GM19468 (cell line): ENCODE measurements around the gene RSF1.
"Not testable (repeated sequence)": the region's sequence is repeated elsewhere in the genome, so short reads cannot be mapped to it uniquely, and the experiment has no call there.

ENCODE experiments used
- ATAC-seq: cut with Tn5 transposase; IDR thresholded peaks from one replicate; pipeline ENCODE4 v1.9.1; 2021; ENCODE audit warnings: mild to moderate bottlenecking, moderate library complexity, moderate number of reproducible peaks; ENCODE audit not compliant: unreplicated experiment; ENCODE audit errors: extremely low read depth

Gene RSF1, protein sequence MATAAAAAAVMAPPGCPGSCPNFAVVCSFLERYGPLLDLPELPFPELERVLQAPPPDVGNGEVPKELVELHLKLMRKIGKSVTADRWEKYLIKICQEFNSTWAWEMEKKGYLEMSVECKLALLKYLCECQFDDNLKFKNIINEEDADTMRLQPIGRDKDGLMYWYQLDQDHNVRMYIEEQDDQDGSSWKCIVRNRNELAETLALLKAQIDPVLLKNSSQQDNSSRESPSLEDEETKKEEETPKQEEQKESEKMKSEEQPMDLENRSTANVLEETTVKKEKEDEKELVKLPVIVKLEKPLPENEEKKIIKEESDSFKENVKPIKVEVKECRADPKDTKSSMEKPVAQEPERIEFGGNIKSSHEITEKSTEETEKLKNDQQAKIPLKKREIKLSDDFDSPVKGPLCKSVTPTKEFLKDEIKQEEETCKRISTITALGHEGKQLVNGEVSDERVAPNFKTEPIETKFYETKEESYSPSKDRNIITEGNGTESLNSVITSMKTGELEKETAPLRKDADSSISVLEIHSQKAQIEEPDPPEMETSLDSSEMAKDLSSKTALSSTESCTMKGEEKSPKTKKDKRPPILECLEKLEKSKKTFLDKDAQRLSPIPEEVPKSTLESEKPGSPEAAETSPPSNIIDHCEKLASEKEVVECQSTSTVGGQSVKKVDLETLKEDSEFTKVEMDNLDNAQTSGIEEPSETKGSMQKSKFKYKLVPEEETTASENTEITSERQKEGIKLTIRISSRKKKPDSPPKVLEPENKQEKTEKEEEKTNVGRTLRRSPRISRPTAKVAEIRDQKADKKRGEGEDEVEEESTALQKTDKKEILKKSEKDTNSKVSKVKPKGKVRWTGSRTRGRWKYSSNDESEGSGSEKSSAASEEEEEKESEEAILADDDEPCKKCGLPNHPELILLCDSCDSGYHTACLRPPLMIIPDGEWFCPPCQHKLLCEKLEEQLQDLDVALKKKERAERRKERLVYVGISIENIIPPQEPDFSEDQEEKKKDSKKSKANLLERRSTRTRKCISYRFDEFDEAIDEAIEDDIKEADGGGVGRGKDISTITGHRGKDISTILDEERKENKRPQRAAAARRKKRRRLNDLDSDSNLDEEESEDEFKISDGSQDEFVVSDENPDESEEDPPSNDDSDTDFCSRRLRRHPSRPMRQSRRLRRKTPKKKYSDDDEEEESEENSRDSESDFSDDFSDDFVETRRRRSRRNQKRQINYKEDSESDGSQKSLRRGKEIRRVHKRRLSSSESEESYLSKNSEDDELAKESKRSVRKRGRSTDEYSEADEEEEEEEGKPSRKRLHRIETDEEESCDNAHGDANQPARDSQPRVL (N-terminal part only)

GRCh38 chr11:77820565-77821348 lies at the start of gene RSF1, which contains the start of gene AAMDC:
Gene RSF1, minus strand, starts transcription at chr11:77820722. Its CDS starts 8 bp downstream, at chr11:77820714.
Gene AAMDC, plus strand, starts transcription at chr11:77821144. Its CDS starts 21,353 bp downstream, at chr11:77842497.
- ATAC-seq = peak; percentile 94

- ATAC-seq = no peak
Measured at GRCh38 chr11:77868744-77869143, 48.2 kb upstream of the RSF1 start.

- ATAC-seq = no peak
Measured at GRCh38 chr11:77866336-77866735, 45.8 kb upstream of the RSF1 start.

DNA sequence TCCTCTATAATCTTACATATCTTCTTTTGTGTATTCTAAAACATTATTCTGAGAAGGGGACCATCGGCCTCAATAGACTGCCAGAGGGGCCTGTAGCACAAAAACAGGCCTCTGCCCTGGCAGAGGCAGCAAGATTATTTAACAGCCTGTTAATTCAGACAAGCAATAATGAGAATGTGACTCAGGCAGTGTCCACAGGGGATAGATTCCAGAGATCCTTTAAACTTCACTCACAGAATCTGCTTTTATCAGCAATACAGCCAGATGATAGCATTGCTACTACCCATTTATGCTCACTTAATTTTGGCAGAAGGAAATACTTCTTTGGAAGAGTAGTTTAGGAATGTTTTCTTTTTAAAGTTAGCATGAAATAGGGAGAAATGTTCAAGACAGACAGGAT lies 45.3 kb upstream of the RSF1 start:
- ATAC-seq = no peak

- ATAC-seq = not testable (repeated sequence)
Measured at GRCh38 chr11:77861444-77861843, 40.9 kb upstream of the RSF1 start.

GRCh38 chr11:77857906-77858457 lies 37.5 kb upstream of the RSF1 start:
- ATAC-seq = not testable (repeated sequence)

GRCh38 chr11:77854838-77855237 lies 34.3 kb upstream of the RSF1 start:
- ATAC-seq = no peak

- ATAC-seq = no peak
Measured at GRCh38 chr11:77851503-77851902, 31.0 kb upstream of the RSF1 start.

GRCh38 chr11:77843700-77844099 lies 23.2 kb upstream of the RSF1 start:
- ATAC-seq = not testable (repeated sequence)

- ATAC-seq = no peak
Measured at GRCh38 chr11:77842441-77843121, 22.1 kb upstream of the RSF1 start.

GRCh38 chr11:77833302-77833701 lies 12.8 kb upstream of the RSF1 start:
- no peak for ATAC-seq

GRCh38 chr11:77828926-77829325 lies 8.4 kb upstream of the RSF1 start:
- no peak for ATAC-seq

DNA sequence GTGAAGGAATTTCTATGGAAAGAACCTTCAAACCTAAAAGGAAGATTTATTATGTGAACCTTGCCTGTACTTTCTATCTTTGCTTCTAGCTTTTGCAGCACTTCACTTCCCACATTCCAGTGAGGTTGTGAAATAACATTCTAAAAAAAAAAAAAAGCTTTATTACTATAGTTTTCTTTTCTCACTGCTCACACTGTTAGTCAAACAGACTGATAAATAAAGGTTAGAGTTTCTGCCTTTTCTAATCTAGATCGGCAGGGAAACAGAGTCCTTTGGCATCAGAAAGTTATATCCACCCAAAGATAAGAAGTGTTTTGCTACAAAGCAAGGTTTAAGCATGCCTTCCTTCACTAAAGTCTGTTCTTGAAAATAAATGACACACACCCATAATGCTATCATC lies 3.3 kb upstream of the RSF1 start:
- no peak for ATAC-seq

DNA sequence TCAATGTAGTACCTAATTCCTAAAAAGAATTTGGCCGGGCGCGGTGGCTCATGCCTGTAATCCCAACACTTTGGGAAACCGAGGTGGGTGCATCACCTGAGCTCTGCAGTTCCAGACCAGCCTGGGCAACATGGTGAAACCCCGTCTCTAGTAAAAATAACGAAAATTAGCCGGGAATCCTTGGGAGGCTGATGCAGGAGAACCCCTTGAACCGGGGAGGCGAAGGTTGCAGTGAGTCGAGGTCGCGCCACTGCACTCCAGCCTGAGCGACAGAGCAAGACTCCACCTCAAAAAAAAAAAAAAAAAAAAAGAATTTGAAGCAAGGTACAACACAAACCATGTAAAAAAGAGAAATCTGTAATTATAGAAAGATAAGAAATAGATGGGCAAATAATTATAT lies 1.6 kb upstream of the RSF1 start:
- not testable (repeated sequence) for ATAC-seq

DNA sequence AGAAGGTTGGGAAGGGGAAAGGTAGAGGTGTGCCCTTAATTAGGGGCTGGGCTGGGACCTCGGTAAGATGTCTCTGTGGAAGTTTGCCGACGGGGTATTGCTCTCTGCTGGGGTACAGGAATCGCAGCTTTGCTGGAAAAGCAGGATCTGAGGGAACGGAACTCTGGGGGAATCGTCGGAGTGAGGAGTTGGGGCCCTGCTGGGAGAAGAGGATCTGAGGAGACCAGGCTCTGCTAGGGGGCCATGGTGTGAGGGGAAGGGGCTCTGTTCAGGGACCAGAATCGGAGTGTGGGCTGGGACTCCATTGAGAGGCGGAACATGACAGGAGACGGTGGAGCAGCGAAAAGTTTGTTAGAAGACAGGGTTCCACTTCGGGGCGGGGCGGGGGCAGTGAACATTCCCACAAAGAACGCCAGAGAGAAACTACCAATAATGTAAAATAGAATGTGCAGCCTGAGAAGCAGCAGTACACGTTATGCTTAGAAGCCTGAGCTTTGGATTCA lies 878 bp upstream of the RSF1 start:
- no peak for ATAC-seq

- ATAC-seq = no peak
Measured at GRCh38 chr11:77819921-77820564, 479 bp downstream of the RSF1 start.

GRCh38 chr11:77819411-77819920 lies 1.1 kb downstream of the RSF1 start:
- peak; percentile 29 for ATAC-seq

GRCh38 chr11:77815459-77815858 lies 5.1 kb downstream of the RSF1 start:
- ATAC-seq = no peak
